ENCODE measurements around the gene WDFY4. TPM values are rescaled to one million over a fixed set of nuclear protein-coding genes. Genes with fewer than 3 reads are reported as not detected.

The WDFY4 gene
- total and polyA plus RNA-seq, 9 of the 15 experiments (the other 6 are each of a cell fraction or from before 2014, with no cell fraction given) = 0.01 to 0.02 (median 0.01) TPM; not detected in 6

GRCh38 chr10:48878091-48878490 is 193.4 kb downstream of the WDFY4 start:
- H4K20me1 ChIP-seq (replicated peaks; ENCODE audit: control insufficient read depth, insufficient read depth, low read length) = no peaks in the 10 kb centered on the region; the same call in 1 of the 2 replicates
- H3K79me2 ChIP-seq (ENCODE audit: control insufficient read depth, insufficient read depth, low read length) = no peaks in the 10 kb centered on the region
- DNase-seq (ENCODE audit: extremely low read depth in 1 of 4, low spot score in 3 of 4) (no peak), FAIRE-seq (no peak), ATAC-seq (no peak)
- in situ Hi-C loops (cut with MboI) (no loop called here), intact Hi-C loops (cut with micrococcal nuclease) (no loop called here)
- H3K27ac ChIP-seq (ENCODE audit: extremely low read depth, low read depth, low read length) = no peak overlapping the region
- TF ChIP-seq ZBTB34 (CRISPR knock-in tag; IDR thresholded peaks at IDR 0.05) (no peak), LARP7 (IDR thresholded peaks at IDR 0.05) (no peak), ETV6 (IDR thresholded peaks at IDR 0.05; ENCODE audit: borderline replicate concordance in 1 of 2, low read depth in 2 of 2, low read length in 1 of 2) (no peak), ETV6 (CRISPR knock-in tag; IDR thresholded peaks at IDR 0.05; ENCODE audit: borderline replicate concordance) (no peak), ZNF830 (CRISPR knock-in tag; IDR thresholded peaks at IDR 0.05) (no peak)
- H3K4me3 ChIP-seq = no peak overlapping the region
- BruUV-seq (replicated peaks) = no TSS peak
- no peak overlapping the region for H2AFZ ChIP-seq (ENCODE audit: low read depth, low read length)
- WGBS (ENCODE audit: insufficient coverage, low coverage, missing lambda C conversion rate) = 6% methylated on average over 3 of the region's 3 CpGs
- 0 out of 5 replicates have a peak, but pooled peaks cover 0 to 9% of the 10 kb centered on the region in 2 experiments for H3K27me3 ChIP-seq (ENCODE audit: control insufficient read depth in 2 of 2, insufficient read depth in 2 of 2, low read length in 2 of 2)
- CTCF ChIA-PET (ENCODE audit: low intra/inter-chr PET ratio) = no interaction called here
- H3K9me1 ChIP-seq (ENCODE audit: control insufficient read depth, insufficient read depth, low read length) = no peaks in the 10 kb centered on the region
- no peak overlapping the region for H3K9ac ChIP-seq (ENCODE audit: insufficient read depth in 1 of 2, low read depth in 2 of 2, low read length in 2 of 2)
- no peaks in the 10 kb centered on the region for H3K9me3 ChIP-seq (replicated peaks; ENCODE audit: control insufficient read depth, insufficient read depth, low read depth, low read length)
- no peaks in the 10 kb centered on the region for H3K4me1 ChIP-seq (replicated peaks in 1 of 2; ENCODE audit: control insufficient read depth in 2 of 2, insufficient read depth in 2 of 2, low read length in 2 of 2)
- no peak overlapping the region for H3K4me2 ChIP-seq (ENCODE audit: insufficient read depth, low read length)
- H3K36me3 ChIP-seq (ENCODE audit: control insufficient read depth, insufficient read depth, low read length) = no peaks in the 10 kb centered on the region
- POLR2A ChIA-PET = no interaction called here
